Measurements from ENCODE around the gene INSYN1.
"Not testable (repeated sequence)": the region's sequence is repeated elsewhere in the genome, so short reads cannot be mapped to it uniquely, and the experiment has no call there.

INSYN1 gene

GRCh38 chr15:73737535-73737934 is 15.6 kb downstream of the INSYN1 start:
- DNase-seq, result no peak
- H2BK5ac ChIP-seq (ENCODE audit: low read depth, low read length, poor library complexity), result no peak overlapping the region
- no peak overlapping the region for H3K27ac ChIP-seq (ENCODE audit: low read depth, low read length)
- no peak overlapping the region for H2BK12ac ChIP-seq (ENCODE audit: low read length)
- no peaks in the 10 kb centered on the region for H3K27me3 ChIP-seq (ENCODE audit: insufficient read depth, low read length)
- no peak overlapping the region for H3K23ac ChIP-seq (ENCODE audit: low read length)
- no peak overlapping the region for H3K14ac ChIP-seq (ENCODE audit: low read length)
- no peak overlapping the region for H3K4ac ChIP-seq (ENCODE audit: low read depth, low read length)
- H2AFZ ChIP-seq (ENCODE audit: insufficient read depth, low read length, poor library complexity), result no peak overlapping the region
- no peak overlapping the region for H2BK120ac ChIP-seq (ENCODE audit: insufficient read depth, low read length, poor library complexity)
- H2AK5ac ChIP-seq (ENCODE audit: low read length), result no peak overlapping the region
- no peaks in the 10 kb centered on the region for H3K79me2 ChIP-seq (ENCODE audit: control insufficient read depth, insufficient read depth, low read length, poor library complexity)
- H3K4me3 ChIP-seq (ENCODE audit: low read depth, low read length), result no peak overlapping the region
- H3K18ac ChIP-seq (ENCODE audit: low read length), result no peak overlapping the region
- no peaks in the 10 kb centered on the region for H3K9me3 ChIP-seq (ENCODE audit: insufficient read depth, low read depth, low read length)
- no peaks in the 10 kb centered on the region for H3K4me1 ChIP-seq (ENCODE audit: control insufficient read depth in 1 of 2, insufficient read depth in 2 of 2, low read length in 2 of 2)
- no peaks in the 10 kb centered on the region for H3K36me3 ChIP-seq (ENCODE audit: control insufficient read depth in 1 of 2, insufficient read depth in 2 of 2, low read length in 2 of 2)
- no peaks in the 10 kb centered on the region for H3K79me1 ChIP-seq (ENCODE audit: low read length)
- no peak overlapping the region for H4K12ac ChIP-seq (ENCODE audit: low read depth, low read length)
- H4K91ac ChIP-seq (ENCODE audit: low read depth, low read length), result no peak overlapping the region
- no peak overlapping the region for H3K4me2 ChIP-seq (ENCODE audit: low read length)
- H3K9ac ChIP-seq (ENCODE audit: low read length), result no peak overlapping the region
- no CpG with 5 or more reads among the region's 7 CpGs for WGBS (ENCODE audit: extremely low coverage, insufficient coverage, insufficient read length)
- H4K8ac ChIP-seq (ENCODE audit: low read depth, low read length), result no peak overlapping the region

GRCh38 chr15:73732930-73733329 is 20.2 kb downstream of the INSYN1 start:
- no peak overlapping the region for H3K4me2 ChIP-seq (ENCODE audit: low read length)
- no CpG with 5 or more reads among the region's 3 CpGs for WGBS (ENCODE audit: extremely low coverage, insufficient coverage, insufficient read length)
- no peak overlapping the region for H4K91ac ChIP-seq (ENCODE audit: low read depth, low read length)
- no peaks in the 10 kb centered on the region for H3K36me3 ChIP-seq (ENCODE audit: control insufficient read depth in 1 of 2, insufficient read depth in 2 of 2, low read length in 2 of 2)
- no peaks in the 10 kb centered on the region for H3K27me3 ChIP-seq (ENCODE audit: insufficient read depth, low read length)
- DNase-seq, result no peak
- no peak overlapping the region for H4K8ac ChIP-seq (ENCODE audit: low read depth, low read length)
- H2BK120ac ChIP-seq (ENCODE audit: insufficient read depth, low read length, poor library complexity), result no peak overlapping the region
- no peaks in the 10 kb centered on the region for H3K9me3 ChIP-seq (ENCODE audit: insufficient read depth, low read depth, low read length)
- H3K4me1 ChIP-seq (ENCODE audit: control insufficient read depth in 1 of 2, insufficient read depth in 2 of 2, low read length in 2 of 2), result no peaks in the 10 kb centered on the region
- H4K12ac ChIP-seq (ENCODE audit: low read depth, low read length), result no peak overlapping the region
- H2AFZ ChIP-seq (ENCODE audit: insufficient read depth, low read length, poor library complexity), result no peak overlapping the region
- no peak overlapping the region for H3K9ac ChIP-seq (ENCODE audit: low read length)
- no peak overlapping the region for H2AK5ac ChIP-seq (ENCODE audit: low read length)
- H3K4me3 ChIP-seq (ENCODE audit: low read depth, low read length), result no peak overlapping the region
- no peak overlapping the region for H3K23ac ChIP-seq (ENCODE audit: low read length)
- no peak overlapping the region for H3K14ac ChIP-seq (ENCODE audit: low read length)
- H3K79me1 ChIP-seq (ENCODE audit: low read length), result no peaks in the 10 kb centered on the region
- H3K27ac ChIP-seq (ENCODE audit: low read depth, low read length), result no peak overlapping the region
- H3K4ac ChIP-seq (ENCODE audit: low read depth, low read length), result no peak overlapping the region
- no peak overlapping the region for H2BK5ac ChIP-seq (ENCODE audit: low read depth, low read length, poor library complexity)
- no peaks in the 10 kb centered on the region for H3K79me2 ChIP-seq (ENCODE audit: control insufficient read depth, insufficient read depth, low read length, poor library complexity)
- no peak overlapping the region for H2BK12ac ChIP-seq (ENCODE audit: low read length)
- H3K18ac ChIP-seq (ENCODE audit: low read length), result no peak overlapping the region

GRCh38 chr15:73732051-73732450 is 21.1 kb downstream of the INSYN1 start:
- H3K9me3 ChIP-seq (ENCODE audit: insufficient read depth, low read depth, low read length); H4K12ac ChIP-seq (ENCODE audit: low read depth, low read length); H2AK5ac ChIP-seq (ENCODE audit: low read length); H3K79me1 ChIP-seq (ENCODE audit: low read length); H2BK5ac ChIP-seq (ENCODE audit: low read depth, low read length, poor library complexity); H3K14ac ChIP-seq (ENCODE audit: low read length); H3K36me3 ChIP-seq (ENCODE audit: control insufficient read depth in 1 of 2, insufficient read depth in 2 of 2, low read length in 2 of 2); H4K91ac ChIP-seq (ENCODE audit: low read depth, low read length); H3K4me1 ChIP-seq (ENCODE audit: control insufficient read depth in 1 of 2, insufficient read depth in 2 of 2, low read length in 2 of 2); H3K9ac ChIP-seq (ENCODE audit: low read length); H2AFZ ChIP-seq (ENCODE audit: insufficient read depth, low read length, poor library complexity); H2BK120ac ChIP-seq (ENCODE audit: insufficient read depth, low read length, poor library complexity); H3K27ac ChIP-seq (ENCODE audit: low read depth, low read length); H3K4me3 ChIP-seq (ENCODE audit: low read depth, low read length); H3K4ac ChIP-seq (ENCODE audit: low read depth, low read length); H2BK12ac ChIP-seq (ENCODE audit: low read length); H3K27me3 ChIP-seq (ENCODE audit: insufficient read depth, low read length); H3K23ac ChIP-seq (ENCODE audit: low read length); H3K4me2 ChIP-seq (ENCODE audit: low read length); DNase-seq; H3K18ac ChIP-seq (ENCODE audit: low read length); H3K79me2 ChIP-seq (ENCODE audit: control insufficient read depth, insufficient read depth, low read length, poor library complexity); H4K8ac ChIP-seq (ENCODE audit: low read depth, low read length): not testable (repeated sequence)
- WGBS (ENCODE audit: extremely low coverage, insufficient coverage, insufficient read length), result no CpG with 5 or more reads among the region's 29 CpGs

DNA sequence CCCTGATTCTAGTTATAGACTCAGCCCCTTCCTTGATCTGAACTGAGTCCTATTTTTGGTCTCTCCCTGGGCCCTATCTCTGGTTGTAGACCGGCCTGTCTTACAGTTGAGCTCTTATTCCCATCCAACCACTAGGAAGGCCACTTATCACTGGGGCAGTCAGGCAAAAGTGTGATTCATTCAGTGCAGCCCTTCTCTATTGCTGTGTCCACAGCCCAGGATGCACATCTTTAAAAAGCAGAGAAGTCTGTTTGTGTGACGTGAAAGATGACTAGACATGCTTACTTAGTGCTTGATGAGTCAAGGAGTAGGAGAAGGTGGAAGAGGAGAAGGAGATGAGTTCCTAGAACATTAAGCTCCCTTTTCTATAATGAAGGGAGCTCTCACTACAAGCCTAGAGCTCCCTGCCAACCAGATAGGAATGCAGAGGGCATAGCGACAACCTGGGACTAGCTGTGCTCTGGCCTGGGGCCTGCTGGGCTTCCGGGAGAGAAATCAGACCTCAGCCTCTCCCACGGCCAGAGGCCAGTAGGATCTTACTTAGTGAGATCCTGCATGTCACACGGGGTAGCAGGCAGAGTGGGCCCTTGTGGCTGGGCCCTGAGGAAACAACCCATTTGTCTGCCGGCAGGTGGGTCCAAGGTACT is 25.7 kb downstream of the INSYN1 start:
- H4K91ac ChIP-seq (ENCODE audit: low read depth, low read length), result no peak overlapping the region
- no peak overlapping the region for H4K12ac ChIP-seq (ENCODE audit: low read depth, low read length)
- H3K27ac ChIP-seq (ENCODE audit: low read depth, low read length), result no peak overlapping the region
- WGBS (ENCODE audit: extremely low coverage, insufficient coverage, insufficient read length), result no CpG with 5 or more reads among the region's 7 CpGs
- no peak overlapping the region for H3K9ac ChIP-seq (ENCODE audit: low read length)
- H2AFZ ChIP-seq (ENCODE audit: insufficient read depth, low read length, poor library complexity), result no peak overlapping the region
- H3K14ac ChIP-seq (ENCODE audit: low read length), result no peak overlapping the region
- no peak overlapping the region for H2BK120ac ChIP-seq (ENCODE audit: insufficient read depth, low read length, poor library complexity)
- no peak overlapping the region for H3K4ac ChIP-seq (ENCODE audit: low read depth, low read length)
- H4K8ac ChIP-seq (ENCODE audit: low read depth, low read length), result no peak overlapping the region
- no peak overlapping the region for H2AK5ac ChIP-seq (ENCODE audit: low read length)
- DNase-seq, result no peak
- no peaks in the 10 kb centered on the region for H3K9me3 ChIP-seq (ENCODE audit: insufficient read depth, low read depth, low read length)
- no peak overlapping the region for H3K4me3 ChIP-seq (ENCODE audit: low read depth, low read length)
- no peak overlapping the region for H2BK5ac ChIP-seq (ENCODE audit: low read depth, low read length, poor library complexity)
- no peaks in the 10 kb centered on the region for H3K79me2 ChIP-seq (ENCODE audit: control insufficient read depth, insufficient read depth, low read length, poor library complexity)
- H3K79me1 ChIP-seq (ENCODE audit: low read length), result no peaks in the 10 kb centered on the region
- H3K27me3 ChIP-seq (ENCODE audit: insufficient read depth, low read length), result no peaks in the 10 kb centered on the region
- H3K36me3 ChIP-seq (ENCODE audit: control insufficient read depth in 1 of 2, insufficient read depth in 2 of 2, low read length in 2 of 2), result no peaks in the 10 kb centered on the region
- no peaks in the 10 kb centered on the region for H3K4me1 ChIP-seq (ENCODE audit: control insufficient read depth in 1 of 2, insufficient read depth in 2 of 2, low read length in 2 of 2)
- H2BK12ac ChIP-seq (ENCODE audit: low read length), result no peak overlapping the region
- H3K18ac ChIP-seq (ENCODE audit: low read length), result no peak overlapping the region
- H3K4me2 ChIP-seq (ENCODE audit: low read length), result no peak overlapping the region
- no peak overlapping the region for H3K23ac ChIP-seq (ENCODE audit: low read length)
